Left kidney (tissue), 2 donors: Measurements from ENCODE around the gene FHL2. TPM values are rescaled to one million over a fixed set of nuclear protein-coding genes. Genes with fewer than 3 reads are reported as not detected.

Experiments used
- DNase-seq: peaks from one replicate; pipeline ENCODE4 v3.0.0-alpha.2; 2013
- polyA plus RNA-seq: library from polyadenylated mRNA; unstranded; fragments of 120-200 nt; gene quantifications from one replicate; pipeline ENCODE4 v1.2.1, GENCODE V29; 2013; ENCODE audit not compliant: insufficient read length

FHL2 gene
- polyA plus RNA-seq, 1 donor = 26.7 TPM

- DNase-seq = no peak
Observed at GRCh38 chr2:105317937-105318336, 80.9 kb downstream of the FHL2 start.

GRCh38 chr2:105315314-105315713 lies 83.5 kb downstream of the FHL2 start:
- no peak for DNase-seq

GRCh38 chr2:105313877-105314276 lies 85.0 kb downstream of the FHL2 start:
- no peak for DNase-seq

Other genes starting within 250 kb of the FHL2 start
- not detected for gene GPR45, start 157.3 kb downstream of the FHL2 start, polyA plus RNA-seq
- gene TGFBRAP1, start 69.3 kb downstream of the FHL2 start, polyA plus RNA-seq = 15.8 TPM
- 28.6 TPM for gene C2orf49, start 61.5 kb downstream of the FHL2 start, polyA plus RNA-seq